Right atrium auricular region (tissue), 2 donors: ENCODE results near the gene MED9. TPM values are rescaled to one million over a fixed set of nuclear protein-coding genes. Genes with fewer than 3 reads are reported as not detected.

ENCODE experiments used
- DNase-seq: peaks from one replicate; pipeline ENCODE4 v3.0.0-alpha.2; 2019; ENCODE audit warnings: low spot score
- H3K27ac ChIP-seq, 2 donors: fragments of 200-600 bp; sonication (generic); 1 replicate in 1 of 2; 2 replicates in 1 of 2; pipeline ENCODE4 v1.5.1; 2016 to 2019
- H3K27me3 ChIP-seq, 2 donors: fragments of 200-600 bp; sonication (generic); one replicate each; pipeline versions ENCODE4 v1.5.1 to v1.6.0; 2017 to 2019
- H3K36me3 ChIP-seq: fragments of 200-600 bp; sonication (generic); one replicate; pipeline ENCODE4 v1.5.1; 2016
- H3K4me1 ChIP-seq, 2 donors: fragments of 200-600 bp; sonication (generic); one replicate each; pipeline versions ENCODE4 v1.5.1 to v1.6.0; 2017 to 2019
- H3K4me3 ChIP-seq, 2 donors: fragments of 200-600 bp; sonication (generic); 1 replicate in 1 of 2; 2 replicates in 1 of 2; pipeline ENCODE4 v1.5.1; 2017 to 2019; ENCODE audit warnings: mild to moderate bottlenecking in 1 of 2, moderate library complexity in 1 of 2
- H3K9me3 ChIP-seq, 2 donors: fragments of 200-600 bp; sonication (generic); one replicate each; pipeline ENCODE4 v1.5.1; 2019
- CTCF ChIP-seq, 2 donors: fragments of 200-600 bp; sonication (generic); IDR thresholded peaks; one replicate each; pipeline ENCODE4 v1.5.1; 2019; ENCODE audit warnings: antibody characterized with exemption in 2 of 2
- total RNA-seq, 2 donors: library from RNA; depleted of rRNA; stranded (reverse); fragments of >200 nt; gene quantifications; one replicate each; pipeline ENCODE4 v1.1.0, GENCODE V29; 2016

The MED9 gene
- total RNA-seq, 2 donors from 2014 or later = 36.7 to 41.0 TPM

- H3K4me3 ChIP-seq = no peak overlapping the region
- no peaks in the 10 kb centered on the region for H3K9me3 ChIP-seq
- no peak overlapping the region for H3K27ac ChIP-seq
- no peak for TF ChIP-seq CTCF (IDR thresholded peaks at IDR 0.05)
- H3K36me3 ChIP-seq = peaks cover under 1% of the 10 kb centered on the region
- DNase-seq = no peak
- H3K4me1 ChIP-seq = peaks cover 0 to 28% of the 10 kb centered on the region in 2 donors
- H3K27me3 ChIP-seq = no peaks in the 10 kb centered on the region
Measured at GRCh38 chr17:17497845-17498520, 21.2 kb downstream of the MED9 start.

GRCh38 chr17:17498606-17499301, 22.0 kb downstream of the MED9 start:
- H3K27me3 ChIP-seq = no peaks in the 10 kb centered on the region
- peaks cover 0 to 28% of the 10 kb centered on the region in 2 donors for H3K4me1 ChIP-seq
- no peaks in the 10 kb centered on the region for H3K36me3 ChIP-seq
- TF ChIP-seq CTCF (IDR thresholded peaks at IDR 0.05) = no peak
- DNase-seq = no peak
- H3K4me3 ChIP-seq = no peak overlapping the region
- H3K27ac ChIP-seq = no peak overlapping the region
- H3K9me3 ChIP-seq = no peaks in the 10 kb centered on the region

GRCh38 chr17:17499402-17500145, 22.8 kb downstream of the MED9 start:
- no peak for TF ChIP-seq CTCF (IDR thresholded peaks at IDR 0.05)
- Histone ChIP-seq H3K9me3 (no peaks in the 10 kb centered on the region), H3K4me3 (no peak overlapping the region), H3K36me3 (no peaks in the 10 kb centered on the region), H3K27ac (no peak overlapping the region), H3K4me1 (peaks cover 0 to 25% of the 10 kb centered on the region in 2 donors), H3K27me3 (no peaks in the 10 kb centered on the region)
- DNase-seq = no peak

- H3K4me3 ChIP-seq = no peak overlapping the region
Measured at GRCh38 chr17:17500999-17501605, 24.3 kb downstream of the MED9 start.

More at GRCh38 chr17:17500999-17501605, 24.3 kb downstream of the MED9 start:
- H3K4me1 ChIP-seq = peaks cover 0 to 11% of the 10 kb centered on the region in 2 donors
- no peaks in the 10 kb centered on the region for H3K9me3 ChIP-seq
- no peak for DNase-seq
- H3K27ac ChIP-seq = no peak overlapping the region
- no peaks in the 10 kb centered on the region for H3K36me3 ChIP-seq
- no peaks in the 10 kb centered on the region for H3K27me3 ChIP-seq
- TF ChIP-seq CTCF (IDR thresholded peaks at IDR 0.05) = peak in 1 of 2 donors; percentile 25
